ENCODE results near the gene JRKL. TPM values are rescaled to one million over a fixed set of nuclear protein-coding genes. Genes with fewer than 3 reads are reported as not detected.

Gene JRKL
- total RNA-seq, 4 donors from 2014 or later = 6.8 to 13.2 (median 8.5) TPM

DNA sequence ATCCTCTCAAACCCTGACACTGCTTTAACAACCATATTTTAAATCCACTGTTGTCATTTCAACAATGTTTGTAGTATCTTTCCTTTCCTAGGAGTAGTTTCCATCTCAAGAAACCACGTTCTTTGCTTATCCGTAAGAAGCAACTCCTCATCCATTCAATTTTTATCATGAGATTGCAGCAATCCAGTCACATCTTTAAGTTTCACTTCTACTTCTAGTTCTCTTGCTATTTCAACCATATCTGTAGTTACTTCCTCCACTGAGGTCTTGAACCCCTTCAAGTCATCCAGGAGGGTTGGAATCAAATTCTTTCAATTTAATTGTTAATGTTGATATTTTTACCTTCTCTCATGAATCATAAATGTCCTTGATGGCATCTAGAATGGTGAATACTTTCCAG, 22.5 kb upstream of the JRKL start:
- H3K4me3 ChIP-seq = no peak overlapping the region
- H3K27me3 ChIP-seq = no peaks in the 10 kb centered on the region
- no peak for DNase-seq
- no peaks in the 10 kb centered on the region for H3K4me1 ChIP-seq
- H3K36me3 ChIP-seq = peaks cover 0 to 42% (median 0%) of the 10 kb centered on the region in 3 donors
- TF ChIP-seq, protein P1, sequence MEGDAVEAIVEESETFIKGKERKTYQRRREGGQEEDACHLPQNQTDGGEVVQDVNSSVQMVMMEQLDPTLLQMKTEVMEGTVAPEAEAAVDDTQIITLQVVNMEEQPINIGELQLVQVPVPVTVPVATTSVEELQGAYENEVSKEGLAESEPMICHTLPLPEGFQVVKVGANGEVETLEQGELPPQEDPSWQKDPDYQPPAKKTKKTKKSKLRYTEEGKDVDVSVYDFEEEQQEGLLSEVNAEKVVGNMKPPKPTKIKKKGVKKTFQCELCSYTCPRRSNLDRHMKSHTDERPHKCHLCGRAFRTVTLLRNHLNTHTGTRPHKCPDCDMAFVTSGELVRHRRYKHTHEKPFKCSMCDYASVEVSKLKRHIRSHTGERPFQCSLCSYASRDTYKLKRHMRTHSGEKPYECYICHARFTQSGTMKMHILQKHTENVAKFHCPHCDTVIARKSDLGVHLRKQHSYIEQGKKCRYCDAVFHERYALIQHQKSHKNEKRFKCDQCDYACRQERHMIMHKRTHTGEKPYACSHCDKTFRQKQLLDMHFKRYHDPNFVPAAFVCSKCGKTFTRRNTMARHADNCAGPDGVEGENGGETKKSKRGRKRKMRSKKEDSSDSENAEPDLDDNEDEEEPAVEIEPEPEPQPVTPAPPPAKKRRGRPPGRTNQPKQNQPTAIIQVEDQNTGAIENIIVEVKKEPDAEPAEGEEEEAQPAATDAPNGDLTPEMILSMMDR (IDR thresholded peaks at IDR 0.05) = no peak
- TF ChIP-seq POLR2A (IDR thresholded peaks at IDR 0.05) = no peak
- no peaks in the 10 kb centered on the region for H3K9me3 ChIP-seq
- H3K27ac ChIP-seq = no peak overlapping the region

DNA sequence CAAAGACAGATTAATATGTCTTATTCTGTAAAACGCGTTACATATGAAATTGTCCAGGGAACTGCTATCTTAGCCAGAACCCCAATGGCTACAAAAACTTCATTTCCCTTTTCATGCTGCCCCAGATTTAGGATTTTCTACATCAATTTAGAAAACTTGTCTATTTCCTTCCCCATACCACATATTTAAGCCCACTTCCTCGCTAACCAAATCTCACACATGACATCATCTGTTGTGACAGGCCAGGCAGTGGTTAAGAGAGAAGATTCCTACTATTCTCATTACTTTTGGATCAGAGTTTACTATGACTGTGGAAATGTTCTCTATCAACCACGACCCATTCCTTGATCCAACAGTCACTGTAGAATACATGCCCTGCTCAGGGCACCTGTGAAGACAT, 16.0 kb upstream of the JRKL start:
- DNase-seq = no peak
- no peak overlapping the region for H3K27ac ChIP-seq
- H3K4me1 ChIP-seq = no peaks in the 10 kb centered on the region
- no peaks in the 10 kb centered on the region for H3K27me3 ChIP-seq
- peaks cover 0 to 29% (median 0%) of the 10 kb centered on the region in 3 donors for H3K36me3 ChIP-seq
- no peaks in the 10 kb centered on the region for H3K9me3 ChIP-seq
- no peak overlapping the region for H3K4me3 ChIP-seq
- no peak for TF ChIP-seq POLR2A (IDR thresholded peaks at IDR 0.05)
- TF ChIP-seq, protein P1 (IDR thresholded peaks at IDR 0.05) = no peak

DNA sequence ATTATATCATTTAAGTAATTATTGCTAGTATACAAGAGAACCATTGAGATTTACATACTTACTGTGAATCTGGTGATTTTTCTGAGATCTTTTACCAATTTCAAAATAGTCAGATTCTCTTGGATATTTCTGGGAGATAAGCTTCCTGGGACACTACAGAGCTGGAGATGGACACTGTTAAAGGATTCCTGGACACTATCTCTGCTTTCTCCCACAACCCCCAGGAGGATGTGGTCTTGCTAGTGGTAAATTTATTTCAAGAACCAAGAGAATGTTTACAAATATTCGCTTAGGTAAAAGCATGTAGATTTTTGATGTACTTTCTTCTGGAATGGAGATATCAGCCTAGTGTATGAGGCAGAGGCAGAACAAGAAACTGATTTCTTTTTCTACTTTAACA, 13.0 kb upstream of the JRKL start:
- Histone ChIP-seq H3K36me3 (peaks cover 0 to 14% (median 0%) of the 10 kb centered on the region in 3 donors), H3K27me3 (no peaks in the 10 kb centered on the region), H3K27ac (no peak overlapping the region), H3K4me1 (no peaks in the 10 kb centered on the region), H3K9me3 (no peaks in the 10 kb centered on the region), H3K4me3 (no peak overlapping the region)
- TF ChIP-seq, protein P1 (IDR thresholded peaks at IDR 0.05) = no peak
- DNase-seq = no peak

DNA sequence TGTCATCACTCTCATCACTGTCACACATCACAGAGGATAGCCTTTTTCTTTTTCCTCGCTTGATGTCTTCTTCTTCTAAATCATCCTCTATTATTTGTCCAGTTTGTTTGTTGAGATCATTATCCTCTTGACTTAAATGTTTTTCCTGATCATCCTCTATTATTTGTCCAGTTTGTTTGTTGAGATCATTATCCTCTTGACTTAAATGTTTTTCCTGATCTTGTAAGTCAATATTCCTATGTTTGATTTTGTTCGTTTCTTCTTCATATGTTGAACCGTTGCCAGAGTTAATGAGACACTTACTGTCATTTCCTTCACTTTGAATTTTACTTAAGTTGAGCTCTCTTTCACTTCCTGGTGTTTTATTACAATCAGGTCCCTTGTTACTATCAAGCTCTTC, 5.7 kb upstream of the JRKL start:
- Histone ChIP-seq H3K27ac (no peak overlapping the region), H3K4me1 (peaks cover 0 to 11% (median 2%) of the 10 kb centered on the region in 4 donors), H3K36me3 (peaks cover 0 to 16% (median 0%) of the 10 kb centered on the region in 3 donors), H3K27me3 (no peaks in the 10 kb centered on the region), H3K9me3 (no peaks in the 10 kb centered on the region), H3K4me3 (no peak overlapping the region)
- TF ChIP-seq POLR2A (IDR thresholded peaks at IDR 0.05) = no peak
- TF ChIP-seq, protein P1 (IDR thresholded peaks at IDR 0.05) = no peak
- no peak for DNase-seq

DNA sequence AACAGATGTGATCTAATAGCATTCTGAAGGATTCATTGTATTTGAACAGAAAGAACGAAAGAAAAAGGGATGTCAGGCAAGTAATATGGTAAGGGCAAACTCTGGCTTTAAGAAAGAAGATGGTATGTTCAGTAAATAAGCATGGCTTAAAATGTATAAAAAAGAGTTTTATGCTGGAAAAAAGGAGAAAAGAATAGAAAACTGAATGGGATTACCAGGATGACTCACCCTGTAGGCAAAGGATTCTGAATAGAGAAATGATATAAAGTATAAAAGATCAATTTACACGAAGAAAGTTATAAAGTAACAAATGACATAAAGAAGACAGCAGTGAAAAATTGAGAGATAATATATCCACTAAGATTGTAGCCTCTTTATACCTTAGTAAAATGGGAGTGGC, 4.6 kb upstream of the JRKL start:
- no peak for DNase-seq
- H3K27me3 ChIP-seq = no peaks in the 10 kb centered on the region
- H3K4me3 ChIP-seq = no peak overlapping the region
- peaks cover 0 to 11% (median 2%) of the 10 kb centered on the region in 4 donors for H3K4me1 ChIP-seq
- TF ChIP-seq, protein P1 (IDR thresholded peaks at IDR 0.05) = no peak
- no peak for TF ChIP-seq POLR2A (IDR thresholded peaks at IDR 0.05)
- H3K27ac ChIP-seq = no peak overlapping the region
- no peaks in the 10 kb centered on the region for H3K9me3 ChIP-seq
- peaks cover 0 to 16% (median 0%) of the 10 kb centered on the region in 3 donors for H3K36me3 ChIP-seq
